Left colon (tissue), 2 donors: Measurements from ENCODE around the gene RAPH1. TPM values are rescaled to one million over a fixed set of nuclear protein-coding genes. Genes with fewer than 3 reads are reported as not detected.
A peak's percentile ranks its signal among the peaks of the same experiment; 100 is the strongest.

ENCODE experiments used
- ATAC-seq: fragments of 200-7000 bp; cut with Tn5 transposase; one replicate; pipeline ENCODE4 v1.9.1; 2020; ENCODE audit warnings: mild to moderate bottlenecking, moderate library complexity
- DNase-seq, 2 donors: peaks; one replicate each; pipeline ENCODE4 v3.0.0-alpha.2; 2020
- intact Hi-C, 2 donors: fragments of 100-400 bp; cut with DNase I in 1 of 2; cut with micrococcal nuclease in 1 of 2; formaldehyde crosslinking; loops; one replicate each; pipeline versions ENCODE4 v1.11.2 to v1.14.0; 2022; cut with DNase I, micrococcal nuclease
- long read RNA-seq: library from polyadenylated mRNA; unstranded; transcript quantifications from one replicate; pipeline ENCODE4 v2.0.0, GENCODE V29; 2021
- total RNA-seq, 2 donors: library from RNA; stranded (reverse); fragmentation: NEBNext Ultra II Directional; extraction: Animal tissue kit (Norgen Biotek cat#: 25700); gene quantifications; one replicate each; pipeline ENCODE4 v1.2.1, GENCODE V29; 2021
- donor health status: DM: no; HTN: no; CAD: no.
- donor health status: DM: yes; HTN: yes; CAD: no.

The RAPH1 gene, protein sequence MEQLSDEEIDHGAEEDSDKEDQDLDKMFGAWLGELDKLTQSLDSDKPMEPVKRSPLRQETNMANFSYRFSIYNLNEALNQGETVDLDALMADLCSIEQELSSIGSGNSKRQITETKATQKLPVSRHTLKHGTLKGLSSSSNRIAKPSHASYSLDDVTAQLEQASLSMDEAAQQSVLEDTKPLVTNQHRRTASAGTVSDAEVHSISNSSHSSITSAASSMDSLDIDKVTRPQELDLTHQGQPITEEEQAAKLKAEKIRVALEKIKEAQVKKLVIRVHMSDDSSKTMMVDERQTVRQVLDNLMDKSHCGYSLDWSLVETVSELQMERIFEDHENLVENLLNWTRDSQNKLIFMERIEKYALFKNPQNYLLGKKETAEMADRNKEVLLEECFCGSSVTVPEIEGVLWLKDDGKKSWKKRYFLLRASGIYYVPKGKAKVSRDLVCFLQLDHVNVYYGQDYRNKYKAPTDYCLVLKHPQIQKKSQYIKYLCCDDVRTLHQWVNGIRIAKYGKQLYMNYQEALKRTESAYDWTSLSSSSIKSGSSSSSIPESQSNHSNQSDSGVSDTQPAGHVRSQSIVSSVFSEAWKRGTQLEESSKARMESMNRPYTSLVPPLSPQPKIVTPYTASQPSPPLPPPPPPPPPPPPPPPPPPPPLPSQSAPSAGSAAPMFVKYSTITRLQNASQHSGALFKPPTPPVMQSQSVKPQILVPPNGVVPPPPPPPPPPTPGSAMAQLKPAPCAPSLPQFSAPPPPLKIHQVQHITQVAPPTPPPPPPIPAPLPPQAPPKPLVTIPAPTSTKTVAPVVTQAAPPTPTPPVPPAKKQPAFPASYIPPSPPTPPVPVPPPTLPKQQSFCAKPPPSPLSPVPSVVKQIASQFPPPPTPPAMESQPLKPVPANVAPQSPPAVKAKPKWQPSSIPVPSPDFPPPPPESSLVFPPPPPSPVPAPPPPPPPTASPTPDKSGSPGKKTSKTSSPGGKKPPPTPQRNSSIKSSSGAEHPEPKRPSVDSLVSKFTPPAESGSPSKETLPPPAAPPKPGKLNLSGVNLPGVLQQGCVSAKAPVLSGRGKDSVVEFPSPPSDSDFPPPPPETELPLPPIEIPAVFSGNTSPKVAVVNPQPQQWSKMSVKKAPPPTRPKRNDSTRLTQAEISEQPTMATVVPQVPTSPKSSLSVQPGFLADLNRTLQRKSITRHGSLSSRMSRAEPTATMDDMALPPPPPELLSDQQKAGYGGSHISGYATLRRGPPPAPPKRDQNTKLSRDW
- 10 to 100 TPM; 47.4 to 55.1 TPM for total RNA-seq
- long read RNA-seq, partial matches to known transcripts: 2 of 12 reads
- long read RNA-seq, other reads (novel, unspliced or antisense): 10 of 12 reads

DNA sequence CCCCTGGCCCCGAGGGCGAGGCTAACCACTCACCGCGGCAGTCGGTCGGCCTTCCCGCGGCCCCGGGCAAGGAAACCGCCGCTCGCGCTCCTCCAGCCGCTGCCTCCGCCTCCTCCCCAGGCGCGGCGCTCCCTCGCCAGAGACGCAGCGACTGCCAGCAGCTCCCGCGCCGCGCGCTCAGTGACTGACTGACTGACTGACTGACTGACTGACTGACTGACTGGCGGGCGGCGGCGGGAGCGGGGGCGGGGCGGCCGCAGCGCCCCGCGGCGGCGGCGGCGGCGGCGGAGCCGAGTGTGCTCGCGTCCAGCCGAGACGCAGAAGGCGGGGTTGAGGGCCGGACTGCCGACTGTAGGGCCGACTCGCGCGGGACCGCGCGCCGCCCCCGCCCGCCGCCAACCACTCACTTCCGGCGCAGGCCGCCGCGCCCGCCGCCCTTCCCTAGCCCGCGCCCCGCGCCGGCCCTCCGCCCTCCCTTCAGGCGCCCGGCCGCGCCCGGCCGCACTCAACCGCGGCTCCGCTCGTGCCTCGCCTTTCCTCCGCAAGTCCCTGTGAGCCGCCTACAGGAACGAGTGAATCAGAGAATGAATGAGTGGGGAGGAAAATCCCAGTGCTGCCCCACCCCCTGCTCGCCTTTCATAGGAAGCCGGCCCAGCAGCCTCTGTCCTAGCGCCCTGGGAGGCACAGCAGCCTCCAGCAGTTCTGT, at the start of gene RAPH1:
Gene RAPH1 (minus strand): TSS at position 224 of the 706 bp plus-strand sequence. CDS start 39,948 bp downstream, outside the sequence.
- intact Hi-C loops: loop anchor here in 1 of 2 donors (10.0 kb wide), 1 partner anchor 120 kb away; no protein-coding TSS in a partner anchor
- DNase-seq: peak; percentile 88 to 91
- peak; percentile 89 for ATAC-seq

DNA sequence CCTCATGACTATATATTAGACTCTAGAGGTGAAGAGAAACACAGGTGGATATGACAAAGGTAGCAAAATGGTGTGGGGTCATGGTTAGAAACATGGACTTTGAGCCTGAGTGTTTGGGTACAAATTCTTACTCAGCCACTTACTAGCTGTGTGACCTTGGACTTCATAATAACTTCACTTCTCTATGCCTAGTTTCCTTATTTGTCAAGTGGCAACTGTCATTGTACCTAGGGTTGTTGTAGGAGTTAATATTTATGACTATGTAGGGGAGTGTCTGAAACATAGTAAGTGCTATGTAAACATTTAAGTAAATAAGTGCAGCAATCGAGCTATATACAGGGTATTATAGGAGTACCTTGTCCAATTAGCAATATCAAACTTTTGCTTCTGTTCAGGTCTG, 49.7 kb upstream of the RAPH1 start:
- intact Hi-C loops: no loop called here
- no peak for DNase-seq
- ATAC-seq: peak; percentile 85

DNA sequence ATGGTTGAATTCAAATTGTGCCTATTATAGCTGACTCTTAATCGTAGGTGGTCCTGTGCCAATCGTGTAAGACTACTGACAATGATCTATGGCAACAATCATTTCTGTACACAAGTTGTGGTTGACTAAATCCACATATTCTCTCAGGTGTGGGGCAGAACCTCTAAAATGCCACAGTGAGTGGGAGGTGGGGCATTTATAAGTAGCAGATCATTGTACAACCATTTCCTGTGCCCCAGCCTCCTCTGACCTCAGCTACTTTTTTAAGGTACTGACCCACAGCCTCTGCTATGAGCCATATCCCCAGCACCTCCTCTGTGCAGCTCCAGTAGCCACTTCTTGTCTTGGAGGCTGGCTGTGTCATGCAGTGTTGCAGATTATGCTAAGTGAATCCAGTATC, 48.6 kb upstream of the RAPH1 start:
- DNase-seq (no peak), ATAC-seq (peak; percentile 17)
- intact Hi-C loops: no loop called here

DNA sequence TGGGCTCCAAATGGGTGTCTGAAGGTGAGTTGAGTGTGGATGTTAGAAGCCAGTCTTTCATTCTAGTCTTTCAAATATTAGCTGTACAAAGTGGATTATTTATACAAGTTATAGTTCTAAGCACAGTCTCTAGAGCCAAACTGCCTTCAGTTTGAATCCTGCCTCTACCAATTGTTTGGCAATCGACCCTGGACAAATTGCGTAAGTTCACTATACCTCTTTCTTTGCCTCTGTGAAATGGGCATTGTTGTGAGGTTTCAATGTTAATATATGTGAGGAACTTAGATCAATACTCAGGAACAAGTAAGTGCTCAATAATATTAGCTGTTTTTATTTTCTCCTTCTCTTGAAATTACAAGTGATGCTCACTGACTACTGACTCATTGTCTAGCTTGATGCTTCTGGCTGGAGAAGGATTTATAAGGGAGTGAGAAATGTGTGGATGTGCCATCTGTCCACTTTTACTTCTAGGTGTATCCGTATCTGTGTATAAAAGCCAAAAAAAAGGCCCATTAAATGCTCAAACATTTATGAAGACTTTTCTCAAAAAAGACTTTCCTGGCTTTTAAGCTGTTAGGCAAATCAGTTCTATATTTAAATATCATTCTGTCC, 48.1 kb upstream of the RAPH1 start:
- intact Hi-C loops: no loop called here
- no peak for ATAC-seq
- DNase-seq: no peak

DNA sequence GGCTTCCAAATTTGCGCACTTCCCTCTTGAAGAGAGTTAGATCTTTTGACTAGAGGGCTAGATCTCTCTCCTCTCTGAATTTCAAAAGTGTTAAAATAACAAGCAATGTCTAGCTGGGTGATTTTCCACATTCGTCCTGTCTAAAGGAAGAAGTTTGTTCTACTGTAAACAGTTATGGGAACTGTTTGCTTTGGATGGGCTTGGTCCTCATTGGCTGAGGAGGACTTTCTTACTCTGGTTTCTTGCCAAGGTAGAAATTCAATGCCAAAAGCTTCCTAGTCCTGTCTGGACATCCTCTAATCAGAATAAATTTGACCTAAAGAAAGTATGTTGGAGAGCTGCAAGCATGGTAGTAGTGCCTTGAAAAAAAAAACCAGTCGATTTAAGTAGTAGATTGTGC, 47.4 kb upstream of the RAPH1 start:
- intact Hi-C loops: no loop called here
- DNase-seq (no peak), ATAC-seq (peak; percentile 43)

DNA sequence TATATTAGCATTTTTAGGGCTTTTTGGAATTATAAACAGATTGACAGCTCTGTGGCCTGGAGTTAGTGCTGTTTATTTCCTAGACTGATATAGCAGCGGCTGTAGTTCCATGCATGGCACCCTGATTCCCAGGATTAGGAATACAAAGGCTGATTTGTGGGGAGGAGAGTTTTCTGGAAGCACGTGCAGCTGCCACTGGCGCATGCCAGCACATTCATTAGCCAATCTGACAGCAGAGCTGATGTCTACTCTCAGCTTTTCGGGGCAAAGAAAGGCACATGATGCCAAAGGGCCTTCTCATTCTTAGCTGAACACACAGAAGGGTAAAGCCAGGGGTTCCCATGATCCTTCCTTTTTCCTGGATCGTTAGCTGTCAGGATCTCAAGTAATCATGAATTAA, 45.7 kb upstream of the RAPH1 start:
- intact Hi-C loops: no loop called here
- DNase-seq (no peak), ATAC-seq (no peak)

DNA sequence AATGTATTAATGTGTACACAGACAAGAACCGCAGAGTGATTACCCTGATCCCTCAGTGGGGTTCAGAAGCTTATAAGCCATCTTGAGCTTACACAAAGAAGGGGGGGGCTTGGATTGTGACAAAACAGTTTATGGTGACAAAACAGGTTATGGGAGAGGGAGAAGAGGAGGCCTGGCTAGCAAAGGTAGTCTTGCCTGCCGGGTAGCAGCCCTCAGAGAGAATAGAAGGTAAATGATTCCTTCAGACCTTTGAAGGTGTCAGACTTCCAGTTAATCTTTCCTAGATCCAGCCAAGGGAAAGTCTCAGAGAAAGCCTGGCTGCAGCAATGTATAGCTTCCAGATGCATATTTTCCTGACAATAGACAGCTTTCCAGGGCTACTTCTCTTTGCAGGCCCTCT, 44.6 kb upstream of the RAPH1 start:
- no peak for DNase-seq
- intact Hi-C loops: no loop called here
- peak; percentile 6 for ATAC-seq

DNA sequence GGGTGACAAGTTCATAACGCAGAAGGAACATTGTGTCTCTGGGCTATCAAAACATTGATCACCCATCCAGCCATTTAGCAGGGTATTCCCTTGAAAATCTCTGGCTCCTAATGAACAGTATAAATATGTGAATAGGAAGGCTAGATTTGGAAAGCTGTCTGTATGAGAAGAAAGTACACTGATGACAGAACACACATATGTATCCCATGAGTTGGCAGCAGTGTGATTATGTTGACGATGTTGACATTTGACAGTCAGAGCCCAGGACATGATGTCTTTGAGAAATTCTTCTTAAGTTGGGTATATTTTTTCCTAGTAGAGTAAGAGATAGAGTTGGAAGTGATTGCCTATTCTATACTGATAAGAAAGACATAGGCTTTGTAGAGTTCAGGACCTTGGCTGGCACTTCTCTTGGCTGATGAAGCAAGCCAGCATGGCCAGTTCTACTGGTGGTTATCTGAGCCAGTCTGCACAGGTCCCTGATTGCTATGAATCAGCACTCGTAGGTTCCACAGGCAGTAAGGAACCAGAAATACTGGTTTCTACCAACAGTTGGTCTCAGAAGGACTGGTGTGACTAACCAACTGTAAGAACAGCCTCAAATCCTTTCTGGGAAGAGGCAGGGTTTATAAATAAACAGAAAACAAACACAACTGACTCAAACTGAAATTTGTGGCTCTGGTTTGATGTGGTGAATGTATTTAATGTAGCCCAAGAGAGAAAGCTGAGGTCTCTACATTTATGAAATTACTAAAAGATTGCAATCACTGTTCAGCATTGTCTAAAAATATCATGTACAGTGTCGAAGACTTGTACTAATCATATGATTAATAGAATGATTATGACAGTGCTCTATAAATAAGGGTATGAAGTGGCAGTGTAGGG, 43.9 kb upstream of the RAPH1 start:
- DNase-seq: peak; percentile 67 to 85
- peak; percentile 91 for ATAC-seq
- intact Hi-C loops: no loop called here

DNA sequence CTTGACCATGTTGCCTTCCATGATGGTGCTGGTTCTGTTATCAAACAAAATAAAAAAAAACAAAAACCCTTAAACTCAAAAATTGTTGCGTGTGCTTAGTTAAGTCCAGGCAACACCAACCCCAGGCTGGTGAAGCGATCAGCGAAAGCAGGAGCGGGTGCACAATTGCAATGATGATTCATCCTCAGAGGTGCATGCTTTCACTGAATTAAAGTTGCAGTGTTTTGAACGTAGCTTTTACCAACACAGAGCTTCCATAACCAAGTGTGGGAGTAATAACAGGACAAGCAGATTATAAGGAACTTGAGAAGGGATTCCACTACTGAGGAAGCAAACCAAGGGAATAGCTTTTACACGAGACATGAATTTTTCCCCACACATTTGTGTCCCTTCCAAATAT, 39.7 kb upstream of the RAPH1 start:
- DNase-seq (no peak), ATAC-seq (no peak)
- intact Hi-C loops: no loop called here

DNA sequence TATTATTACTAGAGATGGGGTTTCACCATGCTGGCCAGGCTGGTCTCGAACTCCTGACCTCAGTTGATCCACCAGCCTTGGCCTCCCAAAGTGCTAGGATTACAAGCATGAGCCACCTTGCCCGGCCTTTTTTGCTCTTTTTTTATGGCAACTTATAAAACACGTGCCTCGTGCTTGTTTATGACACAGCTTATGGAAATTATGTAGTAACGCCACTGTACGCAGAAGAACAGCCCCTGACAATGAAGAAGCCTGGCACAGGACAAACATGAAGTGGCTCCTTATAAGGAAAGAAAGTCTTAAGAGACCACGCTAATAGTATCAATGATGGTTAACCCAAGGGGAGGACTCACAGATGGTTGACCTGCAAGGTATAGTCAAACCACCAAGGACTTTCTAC, 37.2 kb upstream of the RAPH1 start:
- no peak for DNase-seq
- intact Hi-C loops: no loop called here
- ATAC-seq: peak; percentile 85

DNA sequence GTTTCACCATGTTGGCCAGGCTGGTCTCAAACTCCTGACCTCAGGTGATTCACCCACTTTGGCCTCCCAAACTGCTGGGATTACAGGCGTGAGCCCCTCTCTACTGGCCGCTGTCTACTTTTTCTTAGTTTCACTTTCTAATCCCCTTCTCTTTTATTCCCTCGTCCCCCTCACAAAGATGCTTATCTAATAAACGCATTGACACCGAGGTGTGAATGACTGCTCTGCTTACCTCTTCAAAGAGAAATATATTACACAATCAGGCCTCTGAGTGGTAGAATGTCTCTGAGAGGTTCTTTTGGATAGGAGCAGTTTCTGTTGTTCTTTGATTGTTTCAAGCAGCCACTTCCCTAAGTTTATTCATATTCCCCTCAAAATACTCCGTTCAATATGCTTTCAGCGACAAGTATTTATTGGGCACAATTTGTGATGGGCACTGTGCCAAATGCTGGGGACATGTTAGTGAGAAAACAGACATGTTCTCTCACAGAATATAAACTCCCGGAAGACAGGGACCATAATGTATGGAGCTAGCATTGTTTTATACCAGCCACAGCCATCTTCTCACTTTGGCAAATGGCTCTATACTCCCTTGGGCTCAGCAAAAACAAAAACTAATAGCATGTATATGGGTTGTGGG, 34.7 kb upstream of the RAPH1 start:
- no peak for ATAC-seq
- intact Hi-C loops: no loop called here
- DNase-seq: no peak

DNA sequence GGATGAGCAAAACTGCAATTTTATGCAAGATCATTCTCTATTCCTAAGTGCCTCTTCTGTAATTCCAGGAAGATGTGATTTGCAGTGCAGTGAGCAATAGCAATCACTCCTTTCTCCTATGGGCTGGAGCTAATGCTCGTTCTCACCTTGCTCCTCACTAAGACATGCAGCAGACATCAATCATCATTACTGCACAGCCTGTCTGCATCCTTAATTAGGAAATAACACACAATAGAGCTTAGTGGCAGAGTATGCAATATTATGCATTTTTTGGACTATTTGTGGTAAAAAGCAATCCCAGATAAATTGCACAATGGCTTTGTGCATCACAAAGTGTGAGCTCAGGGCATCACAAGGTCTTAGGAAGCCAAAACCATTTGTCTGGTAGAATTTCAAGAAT, 32.6 kb upstream of the RAPH1 start:
- no peak for ATAC-seq
- no peak for DNase-seq
- intact Hi-C loops: no loop called here

DNA sequence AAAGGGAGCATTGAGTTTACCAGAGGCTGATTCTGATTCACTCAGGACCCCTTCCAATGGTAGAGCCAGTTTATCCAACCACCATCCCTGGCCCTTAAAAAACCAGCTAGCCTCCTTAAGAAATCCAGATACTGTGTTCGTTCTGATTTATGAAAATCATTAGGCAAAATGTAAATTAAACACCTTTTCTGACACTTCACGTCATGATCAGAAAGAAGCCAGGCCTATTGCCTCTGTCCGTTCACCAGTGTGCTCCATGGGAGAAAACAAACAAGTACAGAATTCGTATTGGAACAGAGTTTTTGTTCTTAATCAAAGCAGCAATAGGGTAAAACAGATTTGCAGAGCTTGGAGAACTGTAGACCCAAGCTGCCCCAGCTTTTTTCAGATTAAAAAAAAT, 31.1 kb upstream of the RAPH1 start:
- no peak for DNase-seq
- no peak for ATAC-seq
- intact Hi-C loops: no loop called here

DNA sequence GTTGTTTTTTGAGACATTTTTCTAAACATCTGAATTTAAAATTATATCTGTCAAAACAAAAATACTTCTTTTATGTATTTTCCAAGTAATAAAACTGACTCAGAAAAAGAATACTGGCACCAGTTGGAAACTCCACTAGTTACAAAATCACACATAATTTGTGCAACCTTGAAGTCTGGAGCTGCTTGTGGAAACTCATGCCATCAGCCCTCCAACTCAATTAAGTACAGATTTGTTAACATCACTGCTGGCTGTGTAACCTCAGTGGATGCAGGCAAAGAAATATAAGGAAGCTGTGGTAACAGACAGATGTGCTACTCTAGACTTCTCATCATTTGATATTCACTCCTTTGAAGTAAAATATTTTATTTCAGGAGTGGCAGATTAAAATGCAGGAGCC, 30.0 kb upstream of the RAPH1 start:
- ATAC-seq (no peak), DNase-seq (no peak)
- intact Hi-C loops: no loop called here

DNA sequence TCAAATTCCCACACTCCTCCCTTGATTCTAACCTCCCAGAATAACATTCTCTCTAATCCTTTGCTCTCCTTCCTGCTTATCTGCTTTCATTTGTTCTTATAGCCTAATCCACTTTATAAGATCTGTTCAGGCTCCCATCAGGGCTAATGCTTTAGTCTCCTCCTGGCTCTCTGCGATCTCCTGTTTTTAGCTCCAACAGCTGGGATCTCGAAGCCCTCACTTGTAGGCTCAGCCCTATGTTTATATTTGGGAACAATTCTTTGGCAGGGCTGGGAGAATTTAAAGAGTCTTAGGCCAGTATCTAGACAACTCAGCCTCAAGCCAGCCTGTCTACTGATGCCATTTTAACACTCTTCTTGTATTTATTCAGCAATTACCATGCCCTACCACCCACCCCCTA, 27.2 kb upstream of the RAPH1 start:
- intact Hi-C loops: no loop called here

DNA sequence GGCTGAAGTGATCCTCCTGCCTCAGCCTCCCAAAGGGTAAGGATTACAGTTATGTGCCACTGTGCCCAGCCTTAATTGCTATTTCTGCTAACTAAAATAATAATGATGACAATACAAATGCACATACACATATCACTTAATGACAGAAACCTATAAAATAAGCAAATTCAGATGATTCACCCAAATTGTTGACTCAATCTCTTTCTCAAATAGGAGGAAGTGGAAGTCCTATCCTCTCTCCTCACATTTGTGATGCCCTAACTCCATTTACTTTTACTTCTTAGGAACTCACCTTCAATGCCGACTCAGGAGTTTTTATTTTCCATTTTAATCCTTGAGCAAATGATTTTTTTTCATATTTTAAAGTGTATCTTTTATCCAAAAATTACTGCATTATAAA, 24.5 kb upstream of the RAPH1 start:
- ATAC-seq: no peak

More for the DNA sequence above, 27.2 kb upstream of the RAPH1 start:
- DNase-seq (no peak), ATAC-seq (no peak)

DNA sequence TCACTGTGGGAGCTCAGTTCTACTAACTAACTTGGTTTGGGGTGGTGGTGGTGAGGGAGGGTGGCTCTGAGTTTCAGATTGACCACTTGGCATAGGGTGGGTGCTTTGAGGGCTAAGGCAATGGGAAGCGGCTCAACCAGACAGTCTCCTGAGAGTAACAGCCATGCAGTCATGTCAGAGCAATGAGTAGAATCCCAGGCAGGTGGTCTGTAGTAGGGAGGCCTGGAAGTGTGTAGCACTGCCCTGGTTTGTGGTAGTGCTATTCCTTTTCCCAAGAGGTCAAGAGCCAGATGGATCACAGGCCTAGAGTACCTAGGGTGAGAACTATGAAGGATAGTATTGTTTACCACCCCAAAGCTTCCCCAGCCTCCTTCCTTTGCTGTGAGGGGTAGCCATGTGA, 18.7 kb upstream of the RAPH1 start:
- intact Hi-C loops: no loop called here
- DNase-seq (no peak), ATAC-seq (no peak)

More for the DNA sequence above, 24.5 kb upstream of the RAPH1 start:
- intact Hi-C loops: no loop called here
- DNase-seq: no peak
